Suprapubic skin (tissue), 4 donors: ENCODE data around the gene YTHDF1. TPM values are rescaled to one million over a fixed set of nuclear protein-coding genes. Genes with fewer than 3 reads are reported as not detected.

Experiments used
- DNase-seq, 2 donors: peaks; one replicate each; pipeline ENCODE4 v3.0.0-alpha.2; 2019; ENCODE audit warnings: low spot score in 2 of 2
- H3K27ac ChIP-seq: fragments of 200-600 bp; sonication (generic); one replicate; pipeline ENCODE4 v1.5.1; 2019
- H3K27me3 ChIP-seq: fragments of 200-600 bp; sonication (generic); one replicate; pipeline ENCODE4 v1.5.1; 2019
- H3K36me3 ChIP-seq: fragments of 200-600 bp; sonication (generic); one replicate; pipeline ENCODE4 v1.5.1; 2019
- H3K4me1 ChIP-seq: fragments of 200-600 bp; sonication (generic); one replicate; pipeline ENCODE4 v1.5.1; 2019
- H3K4me3 ChIP-seq: fragments of 200-600 bp; sonication (generic); one replicate; pipeline ENCODE4 v1.5.1; 2019; ENCODE audit warnings: mild to moderate bottlenecking
- H3K9me3 ChIP-seq: fragments of 200-600 bp; sonication (generic); one replicate; pipeline ENCODE4 v1.5.1; 2019
- CTCF ChIP-seq, 2 donors: fragments of 200-600 bp in 1 of 2; fragments of 450-650 bp in 1 of 2; sonication (generic) in 1 of 2; IDR thresholded peaks; one replicate each; pipeline ENCODE4 v1.5.1; 2016 to 2019; ENCODE audit warnings: antibody characterized with exemption in 2 of 2, mild to moderate bottlenecking in 1 of 2, moderate library complexity in 1 of 2
- EP300 ChIP-seq: sonication (generic); formaldehyde crosslinking; IDR thresholded peaks from one replicate; pipeline ENCODE4 v1.6.1; 2017; ENCODE audit warnings: antibody characterized with exemption
- POLR2A ChIP-seq, 2 donors: fragments of 450-650 bp; IDR thresholded peaks; one replicate each; pipeline ENCODE4 v1.6.1; 2017; ENCODE audit warnings: antibody characterized with exemption in 2 of 2, mild to moderate bottlenecking in 2 of 2, moderate library complexity in 2 of 2
- POLR2AphosphoS5 ChIP-seq, 3 donors: sonication (generic); formaldehyde crosslinking; IDR thresholded peaks; one replicate each; pipeline ENCODE4 v1.6.1; 2017; ENCODE audit warnings: antibody characterized with exemption in 3 of 3
- WGBS: methylation state at CpG from one replicate; pipeline ENCODE4 v1.1.5; 2018; 5-methylcytosine and 5-hydroxymethylcytosine counted together
- total RNA-seq, 4 donors: library from RNA; depleted of rRNA; stranded (reverse); fragments of >200 nt; gene quantifications; one replicate each; pipeline ENCODE4 v1.1.0, GENCODE V29; 2016

The YTHDF1 gene
- total RNA-seq, 4 donors from 2014 or later = 32.7 to 40.6 (median 34.0) TPM

- no peak for DNase-seq
- WGBS = 51% methylated on average over 7 of the region's 9 CpGs
- TF ChIP-seq POLR2A (IDR thresholded peaks at IDR 0.05) (no peak), EP300 (no peak), POLR2AphosphoS5 (IDR thresholded peaks at IDR 0.05) (no peak), CTCF (IDR thresholded peaks at IDR 0.05) (no peak)
These were observed 4.9 kb upstream of the YTHDF1 start for GRCh38 chr20:63220696-63221399.

GRCh38 chr20:63219866-63220521, 4.1 kb upstream of the YTHDF1 start:
- Histone ChIP-seq H3K27ac (no peak overlapping the region), H3K27me3 (peaks cover 5% of the 10 kb centered on the region), H3K4me3 (no peak overlapping the region), H3K36me3 (no peaks in the 10 kb centered on the region), H3K4me1 (peaks cover 12% of the 10 kb centered on the region), H3K9me3 (no peaks in the 10 kb centered on the region)
- no peak for DNase-seq
- WGBS = 81% methylated on average over 20 of the region's 25 CpGs
- TF ChIP-seq EP300 (no peak), CTCF (IDR thresholded peaks at IDR 0.05) (no peak), POLR2AphosphoS5 (IDR thresholded peaks at IDR 0.05) (no peak), POLR2A (IDR thresholded peaks at IDR 0.05) (no peak)

More at GRCh38 chr20:63220696-63221399, 4.9 kb upstream of the YTHDF1 start:
- Histone ChIP-seq H3K27me3 (peaks cover 5% of the 10 kb centered on the region), H3K4me1 (peaks cover 8% of the 10 kb centered on the region), H3K27ac (no peak overlapping the region), H3K9me3 (no peaks in the 10 kb centered on the region), H3K4me3 (no peak overlapping the region), H3K36me3 (no peaks in the 10 kb centered on the region)

- Histone ChIP-seq H3K36me3 (peaks cover under 1% of the 10 kb centered on the region), H3K4me3 (no peak overlapping the region), H3K9me3 (no peaks in the 10 kb centered on the region), H3K27ac (no peak overlapping the region), H3K4me1 (peaks cover 18% of the 10 kb centered on the region), H3K27me3 (peaks cover 5% of the 10 kb centered on the region)
- no peak for TF ChIP-seq EP300
- TF ChIP-seq POLR2A (IDR thresholded peaks at IDR 0.05) = no peak
- TF ChIP-seq POLR2AphosphoS5 (IDR thresholded peaks at IDR 0.05) = no peak
- TF ChIP-seq CTCF (IDR thresholded peaks at IDR 0.05) = no peak
- 56% methylated on average over 6 of the region's 8 CpGs for WGBS
- DNase-seq = no peak
These were observed 3.5 kb upstream of the YTHDF1 start for GRCh38 chr20:63219447-63219821.

- no peak for TF ChIP-seq CTCF (IDR thresholded peaks at IDR 0.05)
- TF ChIP-seq EP300 = no peak
- no peak for TF ChIP-seq POLR2A (IDR thresholded peaks at IDR 0.05)
- no peak for TF ChIP-seq POLR2AphosphoS5 (IDR thresholded peaks at IDR 0.05)
- H3K4me3 ChIP-seq = no peak overlapping the region
- no peak for DNase-seq
- H3K9me3 ChIP-seq = no peaks in the 10 kb centered on the region
- H3K27me3 ChIP-seq = peaks cover 5% of the 10 kb centered on the region
- H3K27ac ChIP-seq = no peak overlapping the region
- H3K4me1 ChIP-seq = peaks cover 23% of the 10 kb centered on the region
- 76% methylated on average over 8 of the region's 13 CpGs for WGBS
- H3K36me3 ChIP-seq = peaks cover 3% of the 10 kb centered on the region
These were observed 2.9 kb upstream of the YTHDF1 start for GRCh38 chr20:63218701-63219446.

GRCh38 chr20:63217706-63218105, 1.8 kb upstream of the YTHDF1 start:
- Histone ChIP-seq H3K9me3 (no peaks in the 10 kb centered on the region), H3K4me3 (no peak overlapping the region), H3K4me1 (peaks cover 33% of the 10 kb centered on the region), H3K27me3 (peaks cover 5% of the 10 kb centered on the region), H3K27ac (no peak overlapping the region), H3K36me3 (peaks cover 12% of the 10 kb centered on the region)
- WGBS = 76% methylated on average over 7 of the region's 7 CpGs
- no peak for TF ChIP-seq POLR2AphosphoS5 (IDR thresholded peaks at IDR 0.05)
- TF ChIP-seq EP300 = no peak
- no peak for TF ChIP-seq POLR2A (IDR thresholded peaks at IDR 0.05)
- TF ChIP-seq CTCF (IDR thresholded peaks at IDR 0.05) = no peak
- no peak for DNase-seq
